Astrocyte (in vitro differentiated cells and primary cell): Measurements from ENCODE around the gene TOX3. TPM values are rescaled to one million over a fixed set of nuclear protein-coding genes. Genes with fewer than 3 reads are reported as not detected.

Source experiments
- DNase-seq: peaks from one replicate; pipeline ENCODE4 v3.0.0-alpha.2; 2010; ENCODE audit warnings: low read depth
- FAIRE-seq: peaks from 2 replicates; lab custom pipeline; 2011; peaks lifted over from hg19 to GRCh38; lab: Jason Lieb, UNC
- H2AFZ ChIP-seq: 2 replicates; pipeline ENCODE4 v1.6.0; 2012; ENCODE audit warnings: low read depth, low read length, inconsistent platforms
- H3K27ac ChIP-seq: 2 replicates; pipeline ENCODE4 v1.5.1; 2011; ENCODE audit warnings: low read depth, low read length, inconsistent platforms
- H3K27me3 ChIP-seq: 2 replicates; pipeline ENCODE4 v1.6.0; 2011; ENCODE audit warnings: low read length, inconsistent platforms; ENCODE audit not compliant: insufficient read depth
- H3K36me3 ChIP-seq: 2 replicates; pipeline ENCODE4 v1.5.1; 2011; ENCODE audit warnings: low read length, inconsistent platforms; ENCODE audit not compliant: insufficient read depth
- H3K4me1 ChIP-seq: 2 replicates; pipeline ENCODE4 v1.5.1; 2011; ENCODE audit warnings: low read length, inconsistent platforms; ENCODE audit not compliant: insufficient read depth
- H3K4me2 ChIP-seq: 2 replicates; pipeline ENCODE4 v1.6.0; 2012; ENCODE audit warnings: low read length, inconsistent platforms
- H3K4me3 ChIP-seq: 2 replicates; pipeline ENCODE4 v1.5.1; 2011; ENCODE audit warnings: low read depth, mild to moderate bottlenecking, low read length, inconsistent platforms; ENCODE audit not compliant: insufficient read depth
- H3K79me2 ChIP-seq: 2 replicates; pipeline ENCODE4 v1.6.0; 2012; ENCODE audit warnings: mild to moderate bottlenecking, low read length, inconsistent platforms; ENCODE audit not compliant: insufficient read depth
- H3K9ac ChIP-seq: 2 replicates; pipeline ENCODE4 v1.6.0; 2012; ENCODE audit warnings: mild to moderate bottlenecking, low read length, inconsistent platforms
- H3K9me3 ChIP-seq: 2 replicates; pipeline ENCODE4 v1.5.1; 2012; ENCODE audit warnings: low read depth, mild to moderate bottlenecking, low read length, inconsistent platforms; ENCODE audit not compliant: insufficient read depth
- H4K20me1 ChIP-seq: 2 replicates; pipeline ENCODE4 v1.6.0; 2012; ENCODE audit warnings: low read length, inconsistent platforms; ENCODE audit not compliant: insufficient read depth
- H3K27ac Mint-ChIP-seq: one replicate; pipeline ENCODE4 v1.8.0; 2021; ENCODE audit warnings: mild to moderate bottlenecking, mixed read lengths; ENCODE audit not compliant: unreplicated experiment
- H3K27me3 Mint-ChIP-seq: one replicate; pipeline ENCODE4 v1.8.0; 2021; ENCODE audit warnings: low read depth, mixed read lengths; ENCODE audit not compliant: unreplicated experiment
- H3K36me3 Mint-ChIP-seq: one replicate; pipeline ENCODE4 v1.8.0; 2021; ENCODE audit warnings: low read depth, mixed read lengths; ENCODE audit not compliant: unreplicated experiment
- H3K4me1 Mint-ChIP-seq: one replicate; pipeline ENCODE4 v1.8.0; 2021; ENCODE audit warnings: low read depth, mixed read lengths; ENCODE audit not compliant: unreplicated experiment
- H3K4me3 Mint-ChIP-seq: one replicate; pipeline ENCODE4 v1.8.0; 2021; ENCODE audit warnings: mild to moderate bottlenecking, moderate library complexity, mixed read lengths; ENCODE audit not compliant: unreplicated experiment
- H3K9me3 Mint-ChIP-seq: one replicate; pipeline ENCODE4 v1.8.0; 2021; ENCODE audit warnings: mild to moderate bottlenecking, mixed read lengths; ENCODE audit not compliant: unreplicated experiment
- EZH2 ChIP-seq: IDR thresholded peaks from 2 replicates; pipeline ENCODE4 v1.6.1; 2012; ENCODE audit warnings: mild to moderate bottlenecking, low read length, inconsistent platforms; ENCODE audit not compliant: insufficient read depth
- total RNA-seq: library from RNA; stranded (reverse); gene quantifications from 2 replicates; pipeline ENCODE4 v1.2.1, GENCODE V29; 2021
- TF ChIP-seq, protein P1 (sequence below): IDR thresholded peaks from 2 replicates; pipeline ENCODE4 v1.5.1; 2011; ENCODE audit warnings: low read depth, mild to moderate bottlenecking, inconsistent platforms, low read length, moderate library complexity; ENCODE audit not compliant: insufficient read depth

The TOX3 gene
- total RNA-seq, 1 donor from 2014 or later, result 2.3 TPM

DNA sequence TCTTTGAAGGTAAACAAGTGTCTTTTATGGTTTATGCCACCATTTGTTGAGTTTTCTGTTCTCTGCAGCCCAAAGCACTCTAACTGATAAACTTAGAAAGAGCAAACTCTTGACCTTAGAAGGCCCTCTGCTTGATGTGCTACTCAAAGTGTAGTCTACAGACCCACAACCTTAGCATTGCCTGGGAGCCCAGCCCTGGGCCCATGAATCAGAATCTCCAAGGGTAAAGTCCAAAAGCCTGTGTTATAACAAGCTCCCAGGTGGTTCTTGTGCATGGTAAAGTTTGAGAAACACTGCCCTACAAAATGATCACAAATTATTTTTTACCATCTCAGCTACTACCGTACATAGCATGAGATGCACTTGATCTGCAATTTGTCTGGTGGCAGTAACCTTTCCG lies 6.0 kb downstream of the TOX3 start:
- no peaks in the 10 kb centered on the region for H3K9me3 Mint-ChIP-seq
- H3K4me1 Mint-ChIP-seq, result peaks cover 6% of the 10 kb centered on the region
- H3K4me3 Mint-ChIP-seq, result no peak overlapping the region
- Histone ChIP-seq H3K9me3 (no peaks in the 10 kb centered on the region), H4K20me1 (no peaks in the 10 kb centered on the region), H3K4me1 (peaks cover 4% of the 10 kb centered on the region), H3K36me3 (no peaks in the 10 kb centered on the region), H2AFZ (no peak overlapping the region), H3K27me3 (peaks cover 19% of the 10 kb centered on the region), H3K4me2 (no peak overlapping the region), H3K4me3 (no peak overlapping the region), H3K79me2 (no peaks in the 10 kb centered on the region), H3K9ac (no peak overlapping the region), H3K27ac (no peak overlapping the region)
- no peak for DNase-seq
- TF ChIP-seq, protein P1, sequence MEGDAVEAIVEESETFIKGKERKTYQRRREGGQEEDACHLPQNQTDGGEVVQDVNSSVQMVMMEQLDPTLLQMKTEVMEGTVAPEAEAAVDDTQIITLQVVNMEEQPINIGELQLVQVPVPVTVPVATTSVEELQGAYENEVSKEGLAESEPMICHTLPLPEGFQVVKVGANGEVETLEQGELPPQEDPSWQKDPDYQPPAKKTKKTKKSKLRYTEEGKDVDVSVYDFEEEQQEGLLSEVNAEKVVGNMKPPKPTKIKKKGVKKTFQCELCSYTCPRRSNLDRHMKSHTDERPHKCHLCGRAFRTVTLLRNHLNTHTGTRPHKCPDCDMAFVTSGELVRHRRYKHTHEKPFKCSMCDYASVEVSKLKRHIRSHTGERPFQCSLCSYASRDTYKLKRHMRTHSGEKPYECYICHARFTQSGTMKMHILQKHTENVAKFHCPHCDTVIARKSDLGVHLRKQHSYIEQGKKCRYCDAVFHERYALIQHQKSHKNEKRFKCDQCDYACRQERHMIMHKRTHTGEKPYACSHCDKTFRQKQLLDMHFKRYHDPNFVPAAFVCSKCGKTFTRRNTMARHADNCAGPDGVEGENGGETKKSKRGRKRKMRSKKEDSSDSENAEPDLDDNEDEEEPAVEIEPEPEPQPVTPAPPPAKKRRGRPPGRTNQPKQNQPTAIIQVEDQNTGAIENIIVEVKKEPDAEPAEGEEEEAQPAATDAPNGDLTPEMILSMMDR, result no peak
- TF ChIP-seq EZH2, result no peak
- H3K27me3 Mint-ChIP-seq, result no peaks in the 10 kb centered on the region
- no peak overlapping the region for H3K27ac Mint-ChIP-seq
- H3K36me3 Mint-ChIP-seq, result no peaks in the 10 kb centered on the region
- no peak for FAIRE-seq

DNA sequence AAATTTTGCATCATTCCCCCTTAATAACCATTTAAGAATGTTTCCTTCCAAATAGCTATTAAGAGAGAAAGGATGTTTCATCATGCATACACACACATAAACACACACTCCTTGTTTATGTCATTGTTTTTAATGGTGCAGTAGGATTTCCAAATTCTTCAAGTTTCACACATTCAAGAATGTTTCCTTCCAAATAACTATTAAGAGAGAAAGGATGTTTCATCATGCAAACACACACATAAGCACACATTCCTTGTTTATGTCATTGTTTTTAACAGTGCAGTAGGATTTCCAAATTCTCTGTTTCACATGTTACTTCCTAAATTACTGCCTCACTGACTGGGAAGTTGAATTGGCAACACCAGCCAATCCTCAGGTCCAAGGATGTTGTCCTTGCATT lies 7.8 kb downstream of the TOX3 start:
- H3K27me3 Mint-ChIP-seq, result no peaks in the 10 kb centered on the region
- no peak for FAIRE-seq
- peaks cover 3% of the 10 kb centered on the region for H3K4me1 Mint-ChIP-seq

DNA sequence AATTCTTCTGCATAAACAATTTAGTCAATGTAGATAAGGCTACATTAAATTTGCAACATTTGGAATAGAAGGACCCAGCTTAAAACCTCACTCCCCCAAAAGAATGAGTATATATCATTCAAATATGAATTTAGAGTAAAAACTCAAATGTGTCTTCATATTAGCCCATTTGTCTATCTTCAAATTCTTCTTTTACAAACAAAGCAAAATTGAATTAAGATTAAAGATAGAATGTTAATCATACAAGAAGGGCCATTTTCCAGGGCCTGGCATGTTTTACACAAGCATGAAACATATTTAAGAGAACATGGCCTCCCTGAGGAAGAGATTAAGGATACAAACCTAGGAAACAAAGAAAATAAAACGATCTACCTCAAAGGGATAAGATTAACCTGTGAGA lies 8.4 kb downstream of the TOX3 start:
- DNase-seq (no peak), FAIRE-seq (no peak)
- Mint-ChIP-seq H3K4me3 (no peak overlapping the region), H3K27me3 (no peaks in the 10 kb centered on the region), H3K9me3 (no peaks in the 10 kb centered on the region), H3K27ac (no peak overlapping the region), H3K36me3 (no peaks in the 10 kb centered on the region), H3K4me1 (peaks cover 3% of the 10 kb centered on the region)
- no peak overlapping the region for H2AFZ ChIP-seq
- H3K36me3 ChIP-seq, result no peaks in the 10 kb centered on the region
- TF ChIP-seq, protein P1, result no peak
- no peak for TF ChIP-seq EZH2
- H3K4me3 ChIP-seq, result no peak overlapping the region
- no peak overlapping the region for H3K9ac ChIP-seq
- H3K4me2 ChIP-seq, result no peak overlapping the region
- H3K27ac ChIP-seq, result no peak overlapping the region
- H3K79me2 ChIP-seq, result no peaks in the 10 kb centered on the region
- H3K27me3 ChIP-seq, result peaks cover 2% of the 10 kb centered on the region
- H3K4me1 ChIP-seq, result no peaks in the 10 kb centered on the region
- H3K9me3 ChIP-seq, result no peaks in the 10 kb centered on the region
- no peaks in the 10 kb centered on the region for H4K20me1 ChIP-seq

More for the DNA sequence above, 7.8 kb downstream of the TOX3 start:
- H3K79me2 ChIP-seq, result no peaks in the 10 kb centered on the region
- H3K4me1 ChIP-seq, result no peaks in the 10 kb centered on the region
- H3K27ac ChIP-seq, result no peak overlapping the region
- Mint-ChIP-seq H3K27ac (no peak overlapping the region), H3K9me3 (no peaks in the 10 kb centered on the region), H3K36me3 (no peaks in the 10 kb centered on the region), H3K4me3 (no peak overlapping the region)
- H3K4me3 ChIP-seq, result no peak overlapping the region
- H3K27me3 ChIP-seq, result peaks cover 2% of the 10 kb centered on the region
- H2AFZ ChIP-seq, result no peak overlapping the region
- no peaks in the 10 kb centered on the region for H4K20me1 ChIP-seq
- H3K9ac ChIP-seq, result no peak overlapping the region
- TF ChIP-seq, protein P1, result no peak
- no peak for TF ChIP-seq EZH2
- H3K36me3 ChIP-seq, result no peaks in the 10 kb centered on the region
- no peak for DNase-seq
- H3K4me2 ChIP-seq, result no peak overlapping the region
- H3K9me3 ChIP-seq, result no peaks in the 10 kb centered on the region
